Vagina (tissue), 2 donors: ENCODE results near the gene SELENOO. TPM values are rescaled to one million over a fixed set of nuclear protein-coding genes. Genes with fewer than 3 reads are reported as not detected.

Experiments used
- DNase-seq, 2 donors: peaks; one replicate each; pipeline ENCODE4 v3.0.0-alpha.2; 2017; ENCODE audit errors: extremely low spot score in 2 of 2
- H3K27ac ChIP-seq: fragments of 200-600 bp; sonication (generic); one replicate; pipeline ENCODE4 v1.5.1; 2019
- H3K27me3 ChIP-seq: fragments of 200-600 bp; sonication (generic); one replicate; pipeline ENCODE4 v1.5.1; 2019
- H3K36me3 ChIP-seq, 2 donors: fragments of 200-600 bp; sonication (generic); one replicate each; pipeline ENCODE4 v1.5.1; 2017 to 2019
- H3K4me1 ChIP-seq: fragments of 200-600 bp; sonication (generic); one replicate; pipeline ENCODE4 v1.5.1; 2019
- H3K4me3 ChIP-seq, 2 donors: fragments of 200-600 bp; sonication (generic); 1 replicate in 1 of 2; 2 replicates in 1 of 2; pipeline ENCODE4 v1.5.1; 2016 to 2019
- H3K9me3 ChIP-seq: fragments of 200-600 bp; sonication (generic); one replicate; pipeline ENCODE4 v1.5.1; 2019
- POLR2A ChIP-seq, 2 donors: fragments of 450-650 bp; IDR thresholded peaks; one replicate each; pipeline ENCODE4 v1.6.1; 2017; ENCODE audit warnings: antibody characterized with exemption in 2 of 2, mild to moderate bottlenecking in 2 of 2, moderate library complexity in 2 of 2
- POLR2AphosphoS5 ChIP-seq, 2 donors: sonication (generic); formaldehyde crosslinking; IDR thresholded peaks; one replicate each; pipeline ENCODE4 v1.9.0; 2017; ENCODE audit warnings: antibody characterized with exemption in 2 of 2, mild to moderate bottlenecking in 2 of 2, low read depth in 1 of 2; ENCODE audit not compliant: insufficient read depth in 1 of 2
- intact Hi-C: fragments of 100-400 bp; cut with DNase I; formaldehyde crosslinking; loops from one replicate; pipeline ENCODE4 v1.15.1; 2023
- total RNA-seq: library from RNA; depleted of rRNA; stranded (reverse); fragments of >200 nt; gene quantifications from one replicate; pipeline ENCODE4 v1.2.3, GENCODE V29; 2016
- TF ChIP-seq, protein P1 (sequence below), 3 experiments: fragments of 450-650 bp in 2 of 3; fragments of 200-600 bp in 1 of 3; sonication (generic) in 1 of 3; IDR thresholded peaks; one replicate each; pipeline ENCODE4 v1.5.1; 2017 to 2019; ENCODE audit warnings: antibody characterized with exemption in 3 of 3, mild to moderate bottlenecking in 2 of 3, moderate library complexity in 2 of 3

Gene SELENOO
- total RNA-seq, 1 donor from 2014 or later = 39.0 TPM

DNA sequence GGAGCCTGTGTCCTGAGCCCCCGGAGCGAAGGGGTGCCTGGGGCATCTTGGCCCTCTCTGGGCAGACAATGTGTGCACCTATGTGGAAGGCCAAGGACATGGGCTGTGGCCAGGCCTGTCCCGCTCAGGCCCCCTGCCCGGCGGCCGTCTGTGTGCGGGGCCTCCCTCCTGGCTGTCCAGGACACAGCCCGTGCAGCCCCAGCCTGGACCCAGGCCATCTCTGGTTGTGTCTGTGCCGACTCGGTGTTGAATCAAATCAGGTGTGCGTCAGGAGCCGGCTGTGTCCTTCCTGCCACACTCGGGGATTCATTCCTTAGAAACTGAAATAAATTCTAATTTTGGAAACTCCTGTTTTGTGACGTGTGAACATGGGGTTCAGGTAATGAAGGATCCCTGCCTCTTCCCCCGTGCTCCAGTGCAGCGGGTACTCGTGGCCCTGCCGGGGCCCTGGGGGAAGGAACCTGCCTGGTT lies 1.5 kb upstream of the SELENOO start:
- Histone ChIP-seq H3K4me1 (peaks cover 32% of the 10 kb centered on the region), H3K9me3 (no peaks in the 10 kb centered on the region), H3K36me3 (peaks cover 0 to 25% of the 10 kb centered on the region in 2 donors), H3K4me3 (no peak overlapping the region), H3K27ac (no peak overlapping the region), H3K27me3 (no peaks in the 10 kb centered on the region)
- no peak for DNase-seq
- TF ChIP-seq, protein P1, sequence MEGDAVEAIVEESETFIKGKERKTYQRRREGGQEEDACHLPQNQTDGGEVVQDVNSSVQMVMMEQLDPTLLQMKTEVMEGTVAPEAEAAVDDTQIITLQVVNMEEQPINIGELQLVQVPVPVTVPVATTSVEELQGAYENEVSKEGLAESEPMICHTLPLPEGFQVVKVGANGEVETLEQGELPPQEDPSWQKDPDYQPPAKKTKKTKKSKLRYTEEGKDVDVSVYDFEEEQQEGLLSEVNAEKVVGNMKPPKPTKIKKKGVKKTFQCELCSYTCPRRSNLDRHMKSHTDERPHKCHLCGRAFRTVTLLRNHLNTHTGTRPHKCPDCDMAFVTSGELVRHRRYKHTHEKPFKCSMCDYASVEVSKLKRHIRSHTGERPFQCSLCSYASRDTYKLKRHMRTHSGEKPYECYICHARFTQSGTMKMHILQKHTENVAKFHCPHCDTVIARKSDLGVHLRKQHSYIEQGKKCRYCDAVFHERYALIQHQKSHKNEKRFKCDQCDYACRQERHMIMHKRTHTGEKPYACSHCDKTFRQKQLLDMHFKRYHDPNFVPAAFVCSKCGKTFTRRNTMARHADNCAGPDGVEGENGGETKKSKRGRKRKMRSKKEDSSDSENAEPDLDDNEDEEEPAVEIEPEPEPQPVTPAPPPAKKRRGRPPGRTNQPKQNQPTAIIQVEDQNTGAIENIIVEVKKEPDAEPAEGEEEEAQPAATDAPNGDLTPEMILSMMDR (IDR thresholded peaks at IDR 0.05) = no peak
- TF ChIP-seq POLR2AphosphoS5 (IDR thresholded peaks at IDR 0.05; ENCODE audit: insufficient read depth in 1 of 2, low read depth in 1 of 2) (no peak), POLR2A (IDR thresholded peaks at IDR 0.05) (no peak)
- intact Hi-C loops = loop anchor here (10.0 kb wide), 1 partner anchor 274 kb away; no protein-coding TSS in a partner anchor

- H3K9me3 ChIP-seq = no peaks in the 10 kb centered on the region
- H3K4me3 ChIP-seq = peak overlapping the region; percentile 76 to 85
- H3K4me1 ChIP-seq = peaks cover 34% of the 10 kb centered on the region
- peak overlapping the region; percentile 82 for H3K27ac ChIP-seq
- intact Hi-C loops = loop anchor here (10.0 kb wide), 1 partner anchor 275 kb away; no protein-coding TSS in a partner anchor
- DNase-seq = no peak
- H3K27me3 ChIP-seq = no peaks in the 10 kb centered on the region
- TF ChIP-seq, protein P1 (IDR thresholded peaks at IDR 0.05) = no peak
- TF ChIP-seq POLR2A (IDR thresholded peaks at IDR 0.05) (no peak), POLR2AphosphoS5 (IDR thresholded peaks at IDR 0.05; ENCODE audit: insufficient read depth in 1 of 2, low read depth in 1 of 2) (no peak)
- peaks cover 0 to 23% of the 10 kb centered on the region in 2 donors for H3K36me3 ChIP-seq
Observed at GRCh38 chr22:50199829-50200460, 866 bp upstream of the SELENOO start.

DNA sequence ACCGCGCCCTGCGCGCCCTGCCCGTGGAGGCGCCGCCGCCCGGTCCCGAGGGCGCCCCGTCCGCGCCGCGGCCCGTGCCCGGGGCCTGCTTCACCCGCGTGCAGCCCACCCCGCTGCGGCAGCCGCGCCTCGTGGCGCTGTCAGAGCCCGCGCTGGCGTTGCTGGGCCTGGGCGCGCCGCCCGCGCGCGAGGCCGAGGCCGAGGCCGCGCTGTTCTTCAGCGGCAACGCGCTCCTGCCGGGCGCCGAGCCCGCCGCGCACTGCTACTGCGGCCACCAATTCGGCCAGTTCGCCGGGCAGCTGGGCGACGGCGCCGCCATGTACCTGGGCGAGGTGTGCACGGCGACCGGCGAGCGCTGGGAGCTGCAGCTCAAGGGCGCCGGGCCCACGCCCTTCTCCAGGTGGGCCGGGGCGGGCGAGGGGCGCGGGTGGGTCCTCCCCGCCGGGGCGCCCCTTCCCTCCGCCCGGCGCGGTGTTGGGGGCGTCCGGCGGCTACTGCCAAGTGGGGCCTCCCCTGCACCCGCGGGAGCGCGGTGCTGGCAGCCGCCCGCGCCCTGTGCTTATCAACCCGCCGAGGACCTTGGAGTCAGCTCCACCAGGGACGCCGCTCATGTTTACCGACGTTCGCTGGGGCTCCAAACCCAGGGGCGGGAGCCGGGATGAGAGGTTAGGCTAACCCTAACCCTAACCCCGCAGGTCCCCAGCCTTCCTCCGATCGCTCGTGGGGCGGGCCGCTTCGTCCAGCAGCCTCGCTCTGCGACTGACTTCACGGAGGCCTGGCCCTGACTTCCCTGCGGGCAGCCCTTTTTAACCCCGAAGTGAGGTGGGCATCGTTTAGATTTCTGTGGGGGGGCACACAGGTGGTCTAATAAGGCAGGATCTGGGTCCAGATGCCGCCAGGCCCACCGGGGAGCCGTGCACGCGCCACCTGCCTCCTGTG lies 649 bp downstream of the SELENOO start:
- no peak for DNase-seq
- peaks cover 46% of the 10 kb centered on the region for H3K4me1 ChIP-seq
- intact Hi-C loops = no loop called here
- no peaks in the 10 kb centered on the region for H3K9me3 ChIP-seq
- peak overlapping the region; percentile 76 to 85 for H3K4me3 ChIP-seq
- no peaks in the 10 kb centered on the region for H3K27me3 ChIP-seq
- TF ChIP-seq POLR2A (IDR thresholded peaks at IDR 0.05) (no peak), POLR2AphosphoS5 (IDR thresholded peaks at IDR 0.05; ENCODE audit: insufficient read depth in 1 of 2, low read depth in 1 of 2) (no peak)
- TF ChIP-seq, protein P1 (IDR thresholded peaks at IDR 0.05) = no peak
- peaks cover 0 to 28% of the 10 kb centered on the region in 2 donors for H3K36me3 ChIP-seq
- H3K27ac ChIP-seq = peak overlapping the region; percentile 57

GRCh38 chr22:50202130-50202666 lies 1.4 kb downstream of the SELENOO start:
- H3K36me3 ChIP-seq = peaks cover 0 to 30% of the 10 kb centered on the region in 2 donors
- peaks cover 53% of the 10 kb centered on the region for H3K4me1 ChIP-seq
- no peak for DNase-seq
- peak overlapping the region; percentile 76 to 85 for H3K4me3 ChIP-seq
- H3K27ac ChIP-seq = no peak overlapping the region
- TF ChIP-seq, protein P1 (IDR thresholded peaks at IDR 0.05) = no peak
- no peak for TF ChIP-seq POLR2AphosphoS5 (IDR thresholded peaks at IDR 0.05; ENCODE audit: insufficient read depth in 1 of 2, low read depth in 1 of 2)
- TF ChIP-seq POLR2A (IDR thresholded peaks at IDR 0.05) = no peak
- H3K9me3 ChIP-seq = no peaks in the 10 kb centered on the region
- no peaks in the 10 kb centered on the region for H3K27me3 ChIP-seq
- intact Hi-C loops = no loop called here
